ENCODE measurements around the gene AEBP2. TPM values are rescaled to one million over a fixed set of nuclear protein-coding genes. Genes with fewer than 3 reads are reported as not detected.

AEBP2 gene
- total and polyA plus RNA-seq, 8 donors, result 9.0 to 18.6 (median 13.2) TPM

GRCh38 chr12:19435831-19436497, 3.3 kb upstream of the AEBP2 start:
- intact Hi-C loops (cut with DNase I), result no loop called here
- no peaks in the 10 kb centered on the region for H3K4me1 ChIP-seq
- no peak for ATAC-seq
- H3K27me3 ChIP-seq, result no peaks in the 10 kb centered on the region
- no peak for DNase-seq
- no peak overlapping the region for H3K27ac ChIP-seq
- H3K4me3 ChIP-seq, result no peak overlapping the region
- TF ChIP-seq CTCF (IDR thresholded peaks at IDR 0.05), result no peak
- WGBS, 2 donors, result 87 to 88% methylated on average over 10 of the region's 10 CpGs
- FAIRE-seq, result no peak
- H3K36me3 ChIP-seq, result no peaks in the 10 kb centered on the region
- H3K9me3 ChIP-seq, result no peaks in the 10 kb centered on the region

DNA sequence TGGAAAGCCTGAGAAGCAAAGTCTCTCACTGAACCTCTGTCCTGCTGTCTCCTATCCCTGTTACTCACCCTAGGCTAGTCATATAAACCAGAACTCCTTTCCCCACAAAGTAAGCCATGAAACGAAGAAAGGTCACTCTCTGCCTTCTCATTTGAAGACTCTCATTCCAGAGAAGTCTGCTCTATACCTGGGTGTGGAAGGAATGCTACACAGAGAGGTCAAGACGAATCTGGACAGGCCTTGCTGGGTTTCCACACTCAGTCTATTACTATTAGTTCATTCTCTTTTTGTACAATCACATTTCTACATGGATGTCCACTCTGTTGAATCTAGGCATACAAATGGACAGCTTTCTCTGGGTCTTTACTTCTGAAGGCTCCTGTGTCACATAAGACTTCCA, 2.4 kb upstream of the AEBP2 start:
- ATAC-seq, result no peak
- TF ChIP-seq CTCF (IDR thresholded peaks at IDR 0.05), result no peak
- Histone ChIP-seq H3K36me3 (no peaks in the 10 kb centered on the region), H3K27ac (no peak overlapping the region), H3K9me3 (no peaks in the 10 kb centered on the region), H3K4me1 (peaks cover 0 to 8% (median 6%) of the 10 kb centered on the region in 3 donors), H3K27me3 (no peaks in the 10 kb centered on the region), H3K4me3 (no peak overlapping the region)
- 38 to 56% methylated on average over 2 of the region's 2 CpGs for WGBS, 2 donors
- FAIRE-seq, result no peak
- intact Hi-C loops (cut with DNase I), result no loop called here
- no peak for DNase-seq

- H3K4me1 ChIP-seq, result peaks cover 0 to 9% (median 6%) of the 10 kb centered on the region in 3 donors
- H3K36me3 ChIP-seq, result no peaks in the 10 kb centered on the region
- intact Hi-C loops (cut with DNase I), result no loop called here
- FAIRE-seq (no peak), ATAC-seq (no peak), DNase-seq (no peak)
- no peak for TF ChIP-seq CTCF (IDR thresholded peaks at IDR 0.05)
- no peaks in the 10 kb centered on the region for H3K27me3 ChIP-seq
- H3K9me3 ChIP-seq, result no peaks in the 10 kb centered on the region
- WGBS, 2 donors, result 76 to 77% methylated on average over 3 of the region's 3 CpGs
- H3K4me3 ChIP-seq, result no peak overlapping the region
- no peak overlapping the region for H3K27ac ChIP-seq
These were observed 1.3 kb upstream of the AEBP2 start for GRCh38 chr12:19437996-19438395.

- peak overlapping the region; percentile 85 to 99 (median 94) for H3K4me3 ChIP-seq
- H3K36me3 ChIP-seq, result no peaks in the 10 kb centered on the region
- WGBS, 2 donors, result 0 to 1% methylated on average over 57 to 71 of the region's 71 CpGs
- no peak for TF ChIP-seq CTCF (IDR thresholded peaks at IDR 0.05)
- H3K9me3 ChIP-seq, result no peaks in the 10 kb centered on the region
- peaks cover 6 to 9% (median 6%) of the 10 kb centered on the region in 3 donors for H3K4me1 ChIP-seq
- intact Hi-C loops (cut with DNase I), result no loop called here
- H3K27me3 ChIP-seq, result no peaks in the 10 kb centered on the region
- peak overlapping the region; percentile 52 to 82 (median 64) for H3K27ac ChIP-seq
- peak; percentile 36 to 56 (median 51) for ATAC-seq
- DNase-seq, result peak; percentile 28 to 85 (median 50)
- FAIRE-seq, result no peak
These were observed 947 bp downstream of the AEBP2 start for GRCh38 chr12:19440019-19440858.

All from pancreas (tissue), 10 donors.